ENCODE results near the gene MIEF2. TPM values are rescaled to one million over a fixed set of nuclear protein-coding genes. Genes with fewer than 3 reads are reported as not detected.

The MIEF2 gene
- total and polyA plus RNA-seq, 10 of the 15 experiments (the other 5 are each of a cell fraction or from before 2014, with no cell fraction given), result 0.16 to 9.2 (median 4.1) TPM

- in situ Hi-C loops (cut with MboI) (no loop called here), intact Hi-C loops (cut with micrococcal nuclease; ENCODE audit: unreplicated experiment) (no loop called here)
- Histone ChIP-seq H3K4me2 (ENCODE audit: control insufficient read depth, insufficient read depth) (no peak overlapping the region), H3K4me1 (ENCODE audit: control insufficient read depth, insufficient read depth, low read length) (no peaks in the 10 kb centered on the region), H3K27me3 (replicated peaks in 1 of 2; ENCODE audit: control insufficient read depth in 2 of 2, insufficient read depth in 2 of 2, low read length in 1 of 2) (no peaks in the 10 kb centered on the region), H3K4me3 (no peak overlapping the region), H3K9ac (ENCODE audit: control insufficient read depth, insufficient read depth, low read length) (no peak overlapping the region), H4K20me1 (ENCODE audit: control insufficient read depth, insufficient read depth) (no peaks in the 10 kb centered on the region), H3K9me3 (replicated peaks; ENCODE audit: control insufficient read depth, insufficient read depth, low read length) (no peaks in the 10 kb centered on the region), H2AFZ (ENCODE audit: control insufficient read depth, low read depth, low read length) (no peak overlapping the region), H3K27ac (ENCODE audit: control insufficient read depth, insufficient read depth) (no peak overlapping the region), H3K36me3 (ENCODE audit: control insufficient read depth in 2 of 2, insufficient read depth in 2 of 2, low read length in 1 of 2) (peaks cover 12 to 15% of the 10 kb centered on the region in 2 experiments; a peak in 3 of 4 replicates), H3K79me2 (ENCODE audit: control insufficient read depth, insufficient read depth, low read length) (no peaks in the 10 kb centered on the region)
- ChIA-PET RAD21 (ENCODE audit: unreplicated experiment) (no interaction called here), POLR2A (interaction anchor here (0.6 kb wide), 1 partner anchor 1031 kb away, joined by 9 read pairs; no protein-coding TSS in a partner anchor), SMC1A (ENCODE audit: uncharacterized antibody, unreplicated experiment) (interaction anchor here (0.7 kb wide), 1 partner anchor 26 kb away, joined by 3 read pairs; no protein-coding TSS in a partner anchor), CTCF (no interaction called here)
- DNase-seq (ENCODE audit: low read depth, low spot score) (no peak), FAIRE-seq (no peak), ATAC-seq (no peak)
- 70% methylated on average over 7 of the region's 7 CpGs for WGBS (ENCODE audit: insufficient coverage, insufficient replicate concordance, low lambda C conversion rate, missing lambda C conversion rate)
- no TSS peak for BruUV-seq (replicated peaks)
- TF ChIP-seq HDGF (IDR thresholded peaks at IDR 0.05) (no peak), CBX5 (IDR thresholded peaks at IDR 0.05; ENCODE audit: low read depth) (no peak), ESRRA (IDR thresholded peaks at IDR 0.05; ENCODE audit: low read length) (no peak), ATF7 (IDR thresholded peaks at IDR 0.05; ENCODE audit: low read depth) (no peak), EZH2 (IDR thresholded peaks at IDR 0.05; ENCODE audit: borderline replicate concordance, control insufficient read depth, low read depth, low read length) (no peak), CBX3 (IDR thresholded peaks at IDR 0.05; ENCODE audit: borderline replicate concordance, low read depth) (no peak), BCL3 (IDR thresholded peaks at IDR 0.05; ENCODE audit: borderline replicate concordance, insufficient read depth, low read depth, low read length, poor library complexity, severe bottlenecking) (no peak), JUNB (IDR thresholded peaks at IDR 0.05) (no peak), CBFB (IDR thresholded peaks at IDR 0.05; ENCODE audit: low read depth) (no peak), POLR2A (IDR thresholded peaks at IDR 0.05; ENCODE audit: low read depth, low read length) (no peak), SREBF1 (IDR thresholded peaks at IDR 0.05; ENCODE audit: low read length) (no peak), CREB1 (IDR thresholded peaks at IDR 0.05; ENCODE audit: low read depth) (no peak), ATF2 (IDR thresholded peaks at IDR 0.05; ENCODE audit: low read length) (no peak), DPF2 (IDR thresholded peaks at IDR 0.05) (no peak), TARDBP (IDR thresholded peaks at IDR 0.05; ENCODE audit: borderline replicate concordance) (no peak), USF1 (IDR thresholded peaks at IDR 0.05; ENCODE audit: borderline replicate concordance, extremely low read length, insufficient read depth, low read depth, low read length) (no peak), NFIC (IDR thresholded peaks at IDR 0.05; ENCODE audit: low read depth, low read length) (no peak)
These were observed 46.7 kb upstream of the MIEF2 start for GRCh38 chr17:18213666-18214270.

Data from GM12878 (cell line).